Measurements from ENCODE around the gene VAT1L.
A peak's percentile ranks its signal among the peaks of the same experiment; 100 is the strongest.

VAT1L gene

DNA sequence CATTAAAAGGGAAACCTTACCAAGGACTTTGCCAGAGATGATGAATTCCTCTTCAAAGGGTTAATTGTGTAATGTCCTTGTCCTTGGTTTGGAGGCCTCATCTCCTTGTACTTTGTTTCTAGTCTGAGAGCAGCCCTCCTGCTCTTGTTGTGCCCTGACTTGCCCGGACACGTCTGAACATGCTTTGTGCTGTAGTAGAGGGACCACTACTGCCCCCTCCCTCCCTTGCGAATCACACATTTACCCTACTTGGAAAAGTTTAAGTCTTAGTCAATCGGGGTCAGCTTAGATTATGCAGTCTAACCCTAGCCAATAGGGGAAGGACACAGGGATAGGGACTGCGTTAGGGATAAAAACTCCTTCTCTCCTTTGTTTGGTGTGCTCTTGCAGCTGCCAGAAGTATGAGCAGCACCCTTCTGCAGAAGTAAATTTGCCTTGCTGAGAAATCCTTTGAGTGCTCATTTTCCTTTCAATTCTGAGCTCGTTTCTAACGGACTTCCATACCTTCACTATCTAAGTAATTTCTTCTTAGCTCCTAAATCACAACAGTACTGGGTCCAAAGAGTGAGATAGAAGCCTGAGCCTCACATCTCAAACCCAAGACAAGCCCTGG lies 207.6 kb downstream of the VAT1L start:
- DNase-seq, result no peak

GRCh38 chr16:77998350-77999023 lies 210.1 kb downstream of the VAT1L start:
- no peak for DNase-seq

- no peak for DNase-seq
Measured at GRCh38 chr16:78001451-78002025, 213.2 kb downstream of the VAT1L start.

- peak; percentile 58 for DNase-seq
Measured at GRCh38 chr16:78002915-78003538, 214.7 kb downstream of the VAT1L start.

- DNase-seq, result no peak
Measured at GRCh38 chr16:78004517-78004916, 216.2 kb downstream of the VAT1L start.

- DNase-seq, result no peak
Measured at GRCh38 chr16:78005881-78006280, 217.5 kb downstream of the VAT1L start.

DNA sequence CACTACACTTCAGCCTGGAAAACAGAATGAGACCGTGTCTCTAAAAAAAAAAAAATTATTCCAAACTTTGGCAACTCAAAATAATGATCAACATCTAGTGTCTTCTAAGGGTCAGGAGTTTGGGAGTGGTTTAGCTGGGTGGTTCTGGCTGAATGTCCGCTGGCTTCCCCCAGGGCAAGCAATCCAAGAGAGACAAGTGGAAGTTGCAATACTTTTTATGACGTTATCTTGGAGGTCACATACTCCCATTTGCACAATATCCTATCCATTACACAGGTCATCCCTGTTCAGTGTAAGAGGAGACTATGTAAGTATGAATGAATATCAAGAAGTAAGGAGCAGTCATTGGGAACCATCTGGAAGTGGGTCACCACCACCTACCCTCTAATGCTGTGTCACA lies 218.8 kb downstream of the VAT1L start:
- no peak for DNase-seq

DNA sequence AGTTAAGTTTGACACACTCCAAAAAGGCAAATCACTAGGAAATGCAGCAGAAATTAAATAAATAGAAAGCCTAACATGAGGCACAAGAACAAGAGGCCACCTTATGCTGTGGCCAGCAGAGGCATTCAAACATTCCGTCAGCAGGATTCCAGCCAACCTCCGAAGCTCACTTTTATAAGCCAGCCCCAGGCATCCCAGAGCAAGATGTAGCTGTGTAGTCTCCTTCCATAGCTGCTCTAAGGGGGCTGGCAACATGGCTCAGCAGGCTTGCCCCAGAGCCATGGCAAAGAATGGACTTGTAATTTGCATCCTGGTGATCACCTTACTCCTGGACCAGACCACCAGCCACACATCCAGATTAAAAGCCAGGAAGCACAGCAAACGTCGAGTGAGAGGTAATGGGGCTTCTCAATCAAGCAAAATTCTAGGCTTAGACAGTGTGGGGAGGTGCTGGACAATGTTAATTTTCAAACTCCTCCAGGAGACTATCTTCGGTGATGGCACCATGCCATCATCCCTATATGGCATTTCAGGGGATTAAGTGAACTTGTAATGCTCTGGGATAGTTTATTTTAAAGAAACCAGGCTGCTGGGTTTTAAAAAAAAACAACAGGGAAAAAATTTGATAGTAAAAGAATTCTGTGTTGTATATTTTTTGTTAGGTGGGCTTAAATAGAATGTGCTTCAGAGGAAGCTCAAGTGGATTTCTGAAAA lies 234.1 kb downstream of the VAT1L start, which contains the start of gene CLEC3A:
Gene CLEC3A, plus strand, starts transcription at position 202 of the 714 bp plus-strand sequence. Its CDS starts 79 bp downstream, at position 281.
- no peak for DNase-seq

GRCh38 chr16:78024159-78024558 lies 235.8 kb downstream of the VAT1L start:
- no peak for DNase-seq

GRCh38 chr16:78025631-78026030 lies 237.3 kb downstream of the VAT1L start:
- no peak for DNase-seq

DNA sequence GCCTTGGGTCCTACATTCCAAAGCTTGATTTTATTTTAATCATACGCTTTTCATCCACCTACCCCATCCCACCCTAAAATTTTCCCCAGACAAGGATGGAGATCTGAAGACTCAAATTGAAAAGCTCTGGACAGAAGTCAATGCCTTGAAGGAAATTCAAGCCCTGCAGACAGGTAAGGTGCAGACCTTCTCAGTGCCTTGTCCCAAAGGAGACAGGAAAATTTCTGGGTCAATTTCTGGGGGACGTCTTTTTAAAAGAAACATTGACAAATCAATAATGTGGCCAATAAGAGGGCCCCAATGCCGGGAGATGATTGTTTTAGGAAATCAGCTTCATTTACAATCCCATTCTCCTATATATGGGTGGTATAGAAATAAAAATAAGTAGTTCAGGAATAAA lies 239.7 kb downstream of the VAT1L start:
- DNase-seq, result no peak
